Subcutaneous abdominal adipose tissue (tissue), 5 donors: ENCODE data around the gene TBC1D22A.

ENCODE experiments used
- H3K27ac ChIP-seq: one replicate; pipeline ENCODE4 v1.7.0; 2013; ENCODE audit warnings: low read depth, mild to moderate bottlenecking, inconsistent platforms, low read length, moderate library complexity
- H3K27me3 ChIP-seq, 5 donors: one replicate each; pipeline ENCODE4 v1.7.0; 2013; ENCODE audit warnings: low read length in 5 of 5, inconsistent platforms in 1 of 5; ENCODE audit not compliant: control insufficient read depth in 5 of 5, insufficient read depth in 4 of 5
- H3K36me3 ChIP-seq, 5 donors: one replicate each; pipeline ENCODE4 v1.7.0; 2013; ENCODE audit warnings: low read length in 5 of 5; ENCODE audit not compliant: control insufficient read depth in 5 of 5, insufficient read depth in 5 of 5
- H3K4me1 ChIP-seq, 5 donors: one replicate each; pipeline ENCODE4 v1.7.0; 2013; ENCODE audit warnings: low read length in 5 of 5, mild to moderate bottlenecking in 3 of 5, moderate library complexity in 1 of 5; ENCODE audit not compliant: control insufficient read depth in 5 of 5, insufficient read depth in 5 of 5
- H3K4me3 ChIP-seq, 5 donors: one replicate each; pipeline ENCODE4 v1.7.0; 2013; ENCODE audit warnings: low read length in 5 of 5, low read depth in 1 of 5
- H3K9ac ChIP-seq, 5 donors: one replicate each; pipeline ENCODE4 v1.7.0; 2013; ENCODE audit warnings: low read length in 5 of 5, mild to moderate bottlenecking in 4 of 5, moderate library complexity in 3 of 5
- H3K9me3 ChIP-seq, 5 donors: one replicate each; pipeline ENCODE4 v1.7.0; 2013; ENCODE audit warnings: low read length in 5 of 5; ENCODE audit not compliant: control insufficient read depth in 5 of 5
- donor health status: healthy.
- donor health status: healthy.
- donor health status: healthy.
- donor health status: healthy.
- donor health status: healthy.

Gene TBC1D22A

GRCh38 chr22:46746192-46746591 lies 16.3 kb upstream of the TBC1D22A start:
- Histone ChIP-seq H3K9me3 (no peaks in the 10 kb centered on the region), H3K4me3 (no peak overlapping the region), H3K4me1 (peaks cover 3 to 28% (median 22%) of the 10 kb centered on the region in 5 donors), H3K27me3 (peaks cover 4 to 26% (median 18%) of the 10 kb centered on the region in 5 donors), H3K9ac (no peak overlapping the region), H3K27ac (no peak overlapping the region), H3K36me3 (no peaks in the 10 kb centered on the region)

GRCh38 chr22:46746620-46747019 lies 15.8 kb upstream of the TBC1D22A start:
- Histone ChIP-seq H3K9ac (no peak overlapping the region), H3K27me3 (peaks cover 4 to 26% (median 18%) of the 10 kb centered on the region in 5 donors), H3K36me3 (no peaks in the 10 kb centered on the region), H3K27ac (no peak overlapping the region), H3K9me3 (no peaks in the 10 kb centered on the region), H3K4me1 (peaks cover 3 to 30% (median 18%) of the 10 kb centered on the region in 5 donors), H3K4me3 (no peak overlapping the region)

- no peaks in the 10 kb centered on the region for H3K36me3 ChIP-seq
Measured at GRCh38 chr22:46747646-46748045, 14.8 kb upstream of the TBC1D22A start.

GRCh38 chr22:46748206-46748907 lies 14.1 kb upstream of the TBC1D22A start:
- no peaks in the 10 kb centered on the region for H3K36me3 ChIP-seq
- H3K27ac ChIP-seq: no peak overlapping the region
- peaks cover 4 to 26% (median 18%) of the 10 kb centered on the region in 5 donors for H3K27me3 ChIP-seq
- H3K9me3 ChIP-seq: no peaks in the 10 kb centered on the region
- peaks cover 4 to 35% (median 23%) of the 10 kb centered on the region in 5 donors for H3K4me1 ChIP-seq
- H3K4me3 ChIP-seq: no peak overlapping the region
- H3K9ac ChIP-seq: no peak overlapping the region

More at GRCh38 chr22:46747646-46748045, 14.8 kb upstream of the TBC1D22A start:
- H3K9me3 ChIP-seq: no peaks in the 10 kb centered on the region
- peaks cover 3 to 30% (median 18%) of the 10 kb centered on the region in 5 donors for H3K4me1 ChIP-seq
- peaks cover 4 to 26% (median 18%) of the 10 kb centered on the region in 5 donors for H3K27me3 ChIP-seq
- no peak overlapping the region for H3K27ac ChIP-seq
- H3K4me3 ChIP-seq: no peak overlapping the region
- no peak overlapping the region for H3K9ac ChIP-seq

- Histone ChIP-seq H3K36me3 (no peaks in the 10 kb centered on the region), H3K9me3 (no peaks in the 10 kb centered on the region), H3K4me1 (peaks cover 11 to 42% (median 30%) of the 10 kb centered on the region in 5 donors), H3K27ac (no peak overlapping the region), H3K4me3 (peak overlapping the region in 2 of 5 donors; percentile 10), H3K27me3 (peaks cover 4 to 26% (median 18%) of the 10 kb centered on the region in 5 donors), H3K9ac (peak overlapping the region in 1 of 5 donors; percentile 63)
Measured at GRCh38 chr22:46748908-46749675, 13.4 kb upstream of the TBC1D22A start.

GRCh38 chr22:46749682-46750529 lies 12.5 kb upstream of the TBC1D22A start:
- H3K4me1 ChIP-seq: peaks cover 16 to 50% (median 37%) of the 10 kb centered on the region in 5 donors
- H3K27ac ChIP-seq: no peak overlapping the region
- H3K9me3 ChIP-seq: no peaks in the 10 kb centered on the region
- peak overlapping the region in 1 of 5 donors; percentile 63 for H3K9ac ChIP-seq
- peaks cover 4 to 26% (median 18%) of the 10 kb centered on the region in 5 donors for H3K27me3 ChIP-seq
- peak overlapping the region in 1 of 5 donors; percentile 10 for H3K4me3 ChIP-seq
- H3K36me3 ChIP-seq: no peaks in the 10 kb centered on the region

- no peaks in the 10 kb centered on the region for H3K36me3 ChIP-seq
- no peaks in the 10 kb centered on the region for H3K9me3 ChIP-seq
- H3K4me1 ChIP-seq: peaks cover 16 to 51% (median 39%) of the 10 kb centered on the region in 5 donors
- H3K27ac ChIP-seq: no peak overlapping the region
- peaks cover 4 to 26% (median 18%) of the 10 kb centered on the region in 5 donors for H3K27me3 ChIP-seq
- no peak overlapping the region for H3K4me3 ChIP-seq
- no peak overlapping the region for H3K9ac ChIP-seq
Measured at GRCh38 chr22:46750530-46750800, 12.0 kb upstream of the TBC1D22A start.

- Histone ChIP-seq H3K9ac (no peak overlapping the region), H3K27me3 (peaks cover 4 to 26% (median 18%) of the 10 kb centered on the region in 5 donors), H3K36me3 (no peaks in the 10 kb centered on the region), H3K4me1 (peaks cover 16 to 51% (median 39%) of the 10 kb centered on the region in 5 donors), H3K9me3 (peaks cover 0 to under 1% (median 0%) of the 10 kb centered on the region in 5 donors), H3K4me3 (no peak overlapping the region), H3K27ac (no peak overlapping the region)
Measured at GRCh38 chr22:46750863-46751443, 11.5 kb upstream of the TBC1D22A start.

- peaks cover 0 to 7% (median 0%) of the 10 kb centered on the region in 5 donors for H3K9me3 ChIP-seq
- peaks cover 4 to 16% (median 11%) of the 10 kb centered on the region in 5 donors for H3K27me3 ChIP-seq
- H3K4me1 ChIP-seq: peaks cover 16 to 51% (median 39%) of the 10 kb centered on the region in 5 donors
- H3K4me3 ChIP-seq: no peak overlapping the region
- H3K9ac ChIP-seq: peak overlapping the region in 1 of 5 donors; percentile 13
- no peak overlapping the region for H3K27ac ChIP-seq
- H3K36me3 ChIP-seq: no peaks in the 10 kb centered on the region
Measured at GRCh38 chr22:46752286-46752987, 10.0 kb upstream of the TBC1D22A start.
